ENCODE data around the gene SF3B3.
"Not testable (repeated sequence)": the region's sequence is repeated elsewhere in the genome, so short reads cannot be mapped to it uniquely, and the experiment has no call there.

SF3B3 gene

DNA sequence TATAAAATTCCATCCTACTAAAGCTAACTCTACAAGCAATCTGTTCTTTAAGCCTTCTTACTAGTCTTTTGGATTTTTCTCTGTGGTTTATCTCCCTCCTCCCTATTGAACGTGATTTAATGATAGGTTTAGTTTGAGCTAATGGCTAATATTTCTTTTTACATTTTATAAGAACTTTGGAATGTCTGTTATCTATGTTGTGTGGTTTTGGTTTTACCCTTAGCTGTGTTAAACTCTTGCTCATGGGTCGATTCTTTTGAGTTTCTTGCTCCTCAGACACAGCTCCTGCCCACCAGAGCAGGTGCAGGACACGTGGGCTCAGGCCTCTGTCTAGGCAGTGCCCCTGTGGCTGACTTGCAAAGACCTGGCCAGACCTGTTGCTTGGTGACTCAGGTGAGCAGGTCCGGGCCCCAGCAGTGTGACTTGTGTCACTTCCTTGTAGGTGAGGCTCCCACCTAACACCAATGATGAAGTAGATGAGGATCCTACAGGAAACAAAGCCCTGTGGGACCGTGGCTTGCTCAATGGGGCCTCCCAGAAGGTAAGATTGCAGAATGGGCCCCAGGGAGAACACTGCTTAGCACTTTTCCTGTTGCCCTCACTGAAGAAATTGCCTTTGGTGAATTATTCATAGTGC lies 45.1 kb downstream of the SF3B3 start:
- DNase-seq (ENCODE audit: low read depth), result no peak

DNA sequence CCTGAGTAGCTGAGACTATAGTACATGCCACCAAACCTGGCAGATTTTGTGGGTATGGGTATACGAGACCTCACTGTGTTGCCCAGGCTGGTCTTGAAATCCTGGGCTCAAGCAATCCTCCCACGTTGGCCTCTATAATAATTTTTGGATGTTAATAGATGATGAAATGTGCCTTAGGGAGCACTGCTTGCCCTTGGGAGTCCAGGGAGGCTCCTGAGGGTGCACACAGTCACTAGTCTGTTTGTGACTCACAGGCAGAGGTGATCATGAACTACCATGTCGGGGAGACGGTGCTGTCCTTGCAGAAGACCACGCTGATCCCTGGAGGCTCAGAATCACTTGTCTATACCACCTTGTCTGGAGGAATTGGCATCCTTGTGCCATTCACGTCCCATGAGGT lies 46.1 kb downstream of the SF3B3 start:
- DNase-seq (ENCODE audit: low read depth), result no peak

DNA sequence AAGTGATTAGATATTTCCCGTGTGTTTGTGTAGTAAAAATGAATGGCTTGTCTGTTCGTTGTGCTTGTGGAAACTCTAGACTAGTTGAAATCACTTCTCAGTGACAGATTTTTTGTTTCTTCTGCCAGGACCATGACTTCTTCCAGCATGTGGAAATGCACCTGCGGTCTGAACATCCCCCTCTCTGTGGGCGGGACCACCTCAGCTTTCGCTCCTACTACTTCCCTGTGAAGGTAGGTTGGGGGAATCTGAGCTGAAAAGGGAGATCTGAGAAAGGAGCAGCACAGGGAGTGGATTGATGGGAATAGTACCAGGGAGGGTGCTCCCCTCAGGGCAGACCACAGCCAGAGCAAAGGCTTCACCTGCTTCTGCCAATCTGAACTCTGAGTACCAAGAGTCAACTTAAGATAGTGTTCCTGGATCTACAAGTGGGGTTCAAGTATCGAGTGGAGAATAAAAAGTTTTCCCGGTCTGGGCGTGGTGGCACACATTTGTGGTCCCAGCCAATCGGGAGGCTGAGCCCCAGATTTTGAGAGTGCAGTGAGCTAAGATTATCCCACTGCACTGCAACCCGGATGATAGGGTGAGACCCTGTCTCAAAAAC lies 47.5 kb downstream of the SF3B3 start:
- no peak for DNase-seq (ENCODE audit: low read depth)

GRCh38 chr16:70571623-70572022 lies 48.0 kb downstream of the SF3B3 start:
- DNase-seq (ENCODE audit: low read depth), result no peak

- DNase-seq (ENCODE audit: low read depth), result no peak
Observed at GRCh38 chr16:70572050-70572925, 48.7 kb downstream of the SF3B3 start.

GRCh38 chr16:70572926-70573270 lies 49.3 kb downstream of the SF3B3 start:
- DNase-seq (ENCODE audit: low read depth), result no peak

GRCh38 chr16:70573451-70574121 lies 50.0 kb downstream of the SF3B3 start:
- peak; percentile 45 for DNase-seq (ENCODE audit: low read depth)

- DNase-seq (ENCODE audit: low read depth), result no peak
Observed at GRCh38 chr16:70574595-70575271, 51.1 kb downstream of the SF3B3 start.

GRCh38 chr16:70575376-70575775 lies 51.8 kb downstream of the SF3B3 start:
- no peak for DNase-seq (ENCODE audit: low read depth)

GRCh38 chr16:70576431-70577255 lies 53.0 kb downstream of the SF3B3 start:
- peak; percentile 72 for DNase-seq (ENCODE audit: low read depth)

- DNase-seq (ENCODE audit: low read depth), result no peak
Observed at GRCh38 chr16:70577256-70577698, 53.7 kb downstream of the SF3B3 start.

DNA sequence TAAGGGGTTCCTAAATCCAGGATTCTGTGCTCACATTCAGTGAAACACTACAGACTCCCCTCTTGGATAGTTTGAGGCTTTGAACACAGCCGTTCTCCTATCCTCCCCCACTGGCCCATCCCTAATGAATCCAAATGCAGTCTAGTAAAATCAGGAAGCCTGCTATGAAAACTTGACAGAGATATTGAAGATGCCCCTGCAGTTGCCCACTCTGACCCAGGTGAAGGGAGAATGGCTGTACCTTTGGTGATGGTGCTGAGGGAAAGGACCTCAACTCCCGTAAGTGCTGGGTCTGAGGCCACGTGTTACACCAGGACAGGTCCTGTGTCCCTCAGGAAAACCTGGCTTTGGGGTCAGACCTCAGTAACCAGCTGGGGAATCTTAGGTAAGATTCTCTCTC lies 54.4 kb downstream of the SF3B3 start:
- no peak for DNase-seq (ENCODE audit: low read depth)

GRCh38 chr16:70579248-70579647 lies 55.6 kb downstream of the SF3B3 start:
- DNase-seq (ENCODE audit: low read depth), result no peak

- no peak for DNase-seq (ENCODE audit: low read depth)
Observed at GRCh38 chr16:70579648-70580630, 56.3 kb downstream of the SF3B3 start.

DNA sequence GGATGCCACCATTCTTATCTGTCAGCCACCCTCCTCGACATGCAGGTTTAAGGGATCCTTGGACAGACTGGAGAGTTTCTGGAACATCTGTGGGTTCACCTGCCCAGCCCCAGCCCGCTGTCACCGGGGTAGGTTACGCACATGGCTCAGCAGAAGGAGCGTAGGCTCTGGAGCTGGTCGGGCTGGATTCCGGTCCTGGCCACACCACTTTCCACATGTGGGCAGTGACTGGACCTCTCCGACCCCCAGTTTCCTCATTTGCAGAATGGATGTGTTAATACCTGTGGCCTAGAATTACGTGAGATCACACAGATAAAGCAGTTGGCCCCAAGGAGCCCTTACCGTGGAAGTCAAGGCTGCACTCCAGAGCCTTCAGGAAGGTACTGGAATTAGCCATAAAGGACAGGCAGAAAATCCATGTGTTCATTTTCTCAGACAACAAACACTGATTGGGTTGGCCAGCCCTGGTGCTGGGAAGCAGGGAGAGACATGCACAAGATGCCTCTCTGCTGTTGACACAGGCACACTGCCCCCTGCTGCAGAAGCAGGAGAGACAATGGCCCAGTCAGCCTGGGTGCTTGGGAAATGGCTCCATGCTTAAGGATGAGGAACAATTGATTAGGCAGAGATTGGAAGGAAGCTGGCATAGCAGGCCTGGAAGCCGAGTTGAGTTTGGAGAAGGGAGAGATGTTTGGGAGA lies 58.8 kb downstream of the SF3B3 start:
- no peak for DNase-seq (ENCODE audit: low read depth)

GRCh38 chr16:70586731-70587130 lies 63.1 kb downstream of the SF3B3 start:
- no peak for DNase-seq (ENCODE audit: low read depth)

DNA sequence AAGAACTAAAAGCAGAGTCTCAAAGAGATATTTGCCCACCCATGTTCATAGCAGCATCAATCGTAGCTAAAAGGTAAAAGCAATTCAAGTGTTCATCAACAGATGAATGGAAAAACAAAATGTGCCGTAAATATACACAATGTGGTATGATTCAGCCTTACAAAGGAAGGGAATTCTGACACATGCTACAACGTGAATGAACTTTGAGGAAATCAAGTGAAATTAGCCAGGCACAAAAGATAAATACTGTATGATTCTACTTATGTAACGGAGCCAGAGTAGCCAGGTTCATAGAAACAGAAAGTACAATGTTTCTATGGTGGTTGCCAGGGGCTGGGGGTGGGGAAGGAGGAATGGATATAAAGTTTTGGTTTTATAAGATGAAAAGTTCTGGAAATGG lies 64.9 kb downstream of the SF3B3 start:
- no peak for DNase-seq (ENCODE audit: low read depth)

DNA sequence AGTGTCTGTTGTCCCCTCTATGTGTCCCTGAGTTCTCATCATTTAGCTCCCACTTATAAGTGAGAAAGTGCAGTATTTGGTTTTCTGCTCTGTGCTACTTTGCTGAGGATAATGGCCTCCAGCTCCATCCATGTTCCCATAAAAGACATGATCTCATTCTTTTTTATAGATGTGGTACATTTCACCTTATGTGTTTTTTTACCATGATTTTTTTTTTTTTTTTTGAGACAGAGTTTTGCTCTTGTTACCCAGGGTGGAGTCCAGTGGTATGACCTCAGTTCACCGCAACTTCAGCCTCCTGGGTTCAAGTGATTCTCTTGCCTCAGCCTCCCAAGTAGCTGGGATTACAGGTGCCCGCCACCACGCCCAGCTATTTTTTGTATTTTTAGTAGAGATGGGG lies 65.8 kb downstream of the SF3B3 start:
- DNase-seq (ENCODE audit: low read depth), result not testable (repeated sequence)

GRCh38 chr16:70589998-70590471 lies 66.4 kb downstream of the SF3B3 start:
- DNase-seq (ENCODE audit: low read depth), result no peak

Measured in GM04504 (cell line).